Activated T-helper 1 cell treated with anti-CD3 and anti-CD28 coated beads, Interleukin-12 subunit alpha, Interleukin-12 subunit beta, Interleukin-2, Interleukin-4 antibody, amounts not matched to agents 30 ng/mL and 10 ng/mL and 1 ng/mL, durations not matched to agents 14 hours and 24 hours and 36 hours (primary cell): ENCODE results near the gene DCDC2C. TPM values are rescaled to one million over a fixed set of nuclear protein-coding genes. Genes with fewer than 3 reads are reported as not detected.

ENCODE experiments used
- DNase-seq: peaks from one replicate; pipeline ENCODE4 v3.0.0; 2021; ENCODE audit warnings: low spot score
- H3K27ac Mint-ChIP-seq: one replicate; pipeline ENCODE4 v1.8.0; 2021; ENCODE audit warnings: mild to moderate bottlenecking, mixed read lengths
- H3K27me3 Mint-ChIP-seq: one replicate; pipeline ENCODE4 v1.8.0; 2022; ENCODE audit warnings: mild to moderate bottlenecking, moderate library complexity, mixed read lengths; ENCODE audit not compliant: insufficient read depth
- H3K36me3 Mint-ChIP-seq: one replicate; pipeline ENCODE4 v1.8.0; 2021; ENCODE audit warnings: low read depth, mixed read lengths
- H3K4me1 Mint-ChIP-seq: one replicate; pipeline ENCODE4 v1.8.0; 2021; ENCODE audit warnings: low read depth, mixed read lengths
- H3K4me3 Mint-ChIP-seq: one replicate; pipeline ENCODE4 v1.8.0; 2021; ENCODE audit warnings: mild to moderate bottlenecking, moderate library complexity, mixed read lengths
- H3K9me3 Mint-ChIP-seq: one replicate; pipeline ENCODE4 v1.8.0; 2021; ENCODE audit warnings: mixed read lengths
- intact Hi-C: fragments of 100-400 bp; cut with micrococcal nuclease; formaldehyde crosslinking; loops from one replicate; pipeline ENCODE4 v1.15.1; 2024
- total RNA-seq: library from RNA; stranded (reverse); gene quantifications from 2 replicates; pipeline ENCODE4 v1.2.3, GENCODE V29; 2022

Gene DCDC2C
- total RNA-seq, 1 donor from 2014 or later: not detected

DNA sequence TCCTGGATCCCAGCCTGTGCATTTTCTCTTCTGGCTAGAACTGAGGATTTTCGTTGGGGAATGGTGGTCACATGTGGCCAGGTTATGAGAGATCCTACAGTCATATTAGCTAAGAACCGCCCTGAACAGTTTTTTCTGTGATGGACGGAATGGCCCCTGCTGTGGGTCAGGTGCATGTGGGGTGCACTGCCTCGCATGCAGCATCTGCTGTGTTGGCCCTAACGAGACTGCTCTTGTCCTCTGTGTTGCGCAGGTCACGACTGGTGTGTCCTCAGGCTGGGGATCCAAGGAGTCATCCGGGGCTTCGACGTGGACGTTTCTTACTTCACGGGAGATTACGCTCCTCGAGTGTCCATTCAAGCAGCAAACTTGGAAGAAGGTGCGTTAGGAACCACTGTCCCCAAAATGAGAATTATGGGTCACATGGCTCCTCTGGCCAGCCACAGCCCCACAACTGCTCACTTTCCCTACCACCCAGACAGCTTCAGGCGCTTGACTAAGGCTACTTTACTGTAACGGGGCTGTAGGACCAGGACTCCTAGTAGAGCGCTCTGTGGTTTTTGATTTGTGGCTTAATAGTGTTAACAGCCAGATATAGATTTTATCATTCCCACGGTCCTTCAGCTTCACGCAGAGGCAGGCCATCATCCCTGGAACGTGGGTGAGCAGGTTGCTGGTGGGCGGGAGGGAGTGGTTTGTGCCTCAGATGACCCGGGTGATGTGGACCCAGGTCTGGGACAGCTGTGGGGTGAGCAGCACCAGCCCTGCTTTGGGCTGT, 23.6 kb upstream of the DCDC2C start:
- no peak for DNase-seq
- H3K4me3 Mint-ChIP-seq: no peak overlapping the region
- intact Hi-C loops: no loop called here
- no peaks in the 10 kb centered on the region for H3K36me3 Mint-ChIP-seq
- H3K27ac Mint-ChIP-seq: no peak overlapping the region
- no peaks in the 10 kb centered on the region for H3K27me3 Mint-ChIP-seq
- H3K4me1 Mint-ChIP-seq: no peaks in the 10 kb centered on the region
- H3K9me3 Mint-ChIP-seq: no peaks in the 10 kb centered on the region

DNA sequence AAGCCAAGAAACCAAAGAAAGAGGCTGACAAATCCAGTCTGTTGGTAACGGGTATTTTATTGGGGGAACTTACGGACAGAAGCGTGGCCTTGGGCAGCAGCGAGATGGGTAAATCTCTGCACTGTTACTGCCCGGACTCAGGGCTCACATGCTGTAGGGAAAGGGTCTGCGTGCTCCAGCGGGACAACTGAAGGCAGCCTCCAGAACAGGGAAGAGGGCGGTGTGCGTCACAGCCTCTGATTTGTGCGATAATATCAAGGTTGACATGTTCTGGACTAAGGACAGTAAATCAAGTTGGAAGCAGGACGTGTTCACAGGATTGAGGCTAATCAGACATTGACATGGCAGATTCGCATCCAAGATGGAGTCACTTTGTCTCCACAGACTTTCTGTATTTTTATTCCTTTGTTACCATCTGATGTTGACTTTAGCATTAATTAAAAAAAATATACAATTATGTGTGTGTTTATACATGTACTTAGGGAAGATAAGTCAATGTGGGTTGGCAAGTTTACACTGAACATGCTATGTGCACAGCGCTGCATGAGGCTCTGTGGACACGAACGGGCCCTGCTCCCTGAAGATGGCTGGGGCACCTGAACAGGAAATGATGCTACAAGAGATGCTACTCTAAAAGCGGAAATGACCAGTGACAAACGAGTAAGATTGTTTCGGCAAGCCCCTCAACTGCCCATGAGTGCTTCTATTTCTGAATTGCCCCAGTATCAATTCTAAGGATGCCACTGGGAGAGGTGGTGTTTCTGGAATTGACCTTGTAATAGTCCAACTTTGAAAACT, 22.6 kb upstream of the DCDC2C start:
- H3K27ac Mint-ChIP-seq: no peak overlapping the region
- intact Hi-C loops: no loop called here
- no peaks in the 10 kb centered on the region for H3K4me1 Mint-ChIP-seq
- H3K36me3 Mint-ChIP-seq: no peaks in the 10 kb centered on the region
- H3K9me3 Mint-ChIP-seq: no peaks in the 10 kb centered on the region
- DNase-seq: no peak
- H3K4me3 Mint-ChIP-seq: no peak overlapping the region
- no peaks in the 10 kb centered on the region for H3K27me3 Mint-ChIP-seq

DNA sequence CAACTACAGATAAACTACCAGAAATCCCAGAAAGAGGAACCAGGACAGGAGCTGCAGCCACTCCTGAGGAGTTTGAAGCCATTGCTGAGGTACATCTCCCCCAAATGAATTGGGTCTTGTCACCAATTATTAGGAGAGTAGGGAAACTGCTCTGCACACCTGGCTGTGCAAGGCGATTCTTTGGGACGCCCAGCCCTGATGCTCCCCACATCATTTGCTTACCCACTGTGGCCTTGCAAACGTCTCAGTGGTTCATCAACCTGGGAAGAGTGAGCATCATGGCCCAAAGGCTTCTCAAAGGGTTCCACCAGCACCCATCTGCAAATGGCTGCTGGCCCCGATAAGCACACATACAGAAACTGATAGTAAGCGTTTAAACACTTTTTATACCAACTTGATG, 21.8 kb upstream of the DCDC2C start:
- Mint-ChIP-seq H3K36me3 (no peaks in the 10 kb centered on the region), H3K27ac (no peak overlapping the region), H3K4me1 (no peaks in the 10 kb centered on the region), H3K4me3 (no peak overlapping the region), H3K27me3 (no peaks in the 10 kb centered on the region), H3K9me3 (no peaks in the 10 kb centered on the region)
- intact Hi-C loops: no loop called here
- DNase-seq: no peak

DNA sequence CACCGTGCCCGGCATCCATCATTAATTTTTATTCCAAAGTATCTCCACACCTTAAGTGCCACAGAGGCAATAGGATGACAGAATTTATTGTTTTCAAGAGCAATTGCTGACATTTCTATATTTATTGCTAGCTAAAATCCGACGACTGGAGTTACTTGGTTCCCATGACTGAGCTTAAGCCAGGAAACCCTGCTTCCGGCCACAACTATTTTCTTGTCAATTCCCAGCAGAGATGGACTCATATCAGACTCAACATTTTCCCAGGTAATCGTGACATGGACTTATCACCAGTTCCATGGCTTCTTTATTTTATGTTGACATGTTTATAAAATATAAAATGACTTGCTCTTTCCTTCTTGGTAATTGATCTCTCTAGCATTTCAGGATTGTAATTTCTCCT, 20.6 kb upstream of the DCDC2C start:
- Mint-ChIP-seq H3K27me3 (no peaks in the 10 kb centered on the region), H3K4me1 (no peaks in the 10 kb centered on the region), H3K9me3 (no peaks in the 10 kb centered on the region), H3K4me3 (no peak overlapping the region), H3K27ac (no peak overlapping the region), H3K36me3 (no peaks in the 10 kb centered on the region)
- intact Hi-C loops: no loop called here
- no peak for DNase-seq

DNA sequence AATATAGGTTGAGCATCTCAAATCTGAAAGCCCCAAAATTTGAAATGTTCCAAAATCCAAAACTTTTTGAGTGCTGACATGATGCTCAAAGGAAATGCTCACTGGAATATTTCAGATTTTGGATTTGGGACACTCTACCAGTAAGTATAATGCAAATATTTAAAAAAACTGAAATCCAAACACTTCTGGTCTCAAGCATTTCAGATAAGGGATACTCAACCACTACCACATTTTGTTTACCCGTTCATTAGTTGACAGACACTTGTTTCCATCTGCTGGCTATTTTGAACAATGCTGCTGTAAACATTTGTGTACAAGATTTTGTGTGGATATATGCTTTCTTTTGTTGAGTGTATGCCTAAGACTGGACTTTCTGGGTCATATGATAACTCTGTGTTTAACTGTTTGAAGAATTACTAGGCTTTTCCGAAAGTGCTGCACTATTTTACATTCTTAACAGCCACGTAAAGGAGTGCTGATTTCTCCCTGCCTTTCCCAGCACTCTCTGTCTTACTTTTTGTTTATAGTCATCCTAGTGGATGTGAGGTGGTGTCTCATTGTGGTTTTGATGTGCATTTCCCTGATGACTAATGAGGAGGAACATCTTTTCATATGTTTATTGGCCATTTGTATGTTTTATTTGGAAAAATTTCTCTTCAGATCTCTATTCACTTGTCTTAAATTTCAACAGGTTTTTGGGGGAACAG, 19.5 kb upstream of the DCDC2C start:
- intact Hi-C loops: no loop called here
- no peak for DNase-seq

DNA sequence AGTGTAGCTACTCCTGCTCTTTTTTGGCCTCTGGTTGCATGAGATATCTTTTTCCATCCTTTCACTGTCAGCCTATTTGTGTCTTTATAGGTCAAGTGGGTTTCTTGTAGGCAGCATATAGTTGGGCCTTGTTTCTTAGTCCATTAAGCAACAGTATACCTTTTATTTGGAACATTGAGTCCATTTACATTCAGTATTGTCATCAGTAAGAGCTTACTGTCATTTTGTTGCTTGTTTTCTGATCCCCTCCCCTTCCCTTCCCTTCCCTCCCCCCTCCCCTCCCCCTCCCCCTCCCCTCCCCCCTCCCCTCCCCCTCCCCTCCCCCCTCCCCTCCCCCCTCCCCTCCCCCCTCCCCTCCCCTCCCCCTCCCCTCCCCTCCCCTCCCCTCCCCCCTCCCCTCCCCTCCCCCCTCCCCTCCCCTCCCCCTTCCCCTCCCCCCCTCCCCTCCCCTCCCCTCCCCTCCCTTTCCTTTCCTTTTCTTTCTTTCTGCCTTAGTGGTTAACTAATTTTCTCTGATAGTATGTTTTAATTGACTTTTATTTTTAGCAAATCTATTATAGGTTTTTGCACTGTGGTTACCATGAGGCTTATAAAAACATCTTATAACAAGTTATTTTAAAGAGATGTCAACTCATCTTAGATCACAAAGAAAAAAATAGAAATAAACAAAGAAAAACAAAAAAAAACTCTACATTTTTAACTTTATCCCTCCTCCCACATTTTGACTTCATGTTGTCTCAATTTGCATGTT, 13.2 kb upstream of the DCDC2C start:
- Mint-ChIP-seq H3K9me3 (peaks cover 4% of the 10 kb centered on the region), H3K27ac (no peak overlapping the region), H3K36me3 (no peaks in the 10 kb centered on the region), H3K4me3 (no peak overlapping the region), H3K27me3 (peaks cover 9% of the 10 kb centered on the region), H3K4me1 (no peaks in the 10 kb centered on the region)
- intact Hi-C loops: no loop called here
- DNase-seq: no peak

More for the DNA sequence above, 19.5 kb upstream of the DCDC2C start:
- Mint-ChIP-seq H3K9me3 (no peaks in the 10 kb centered on the region), H3K4me3 (no peak overlapping the region), H3K27ac (no peak overlapping the region), H3K27me3 (no peaks in the 10 kb centered on the region), H3K4me1 (no peaks in the 10 kb centered on the region), H3K36me3 (no peaks in the 10 kb centered on the region)

DNA sequence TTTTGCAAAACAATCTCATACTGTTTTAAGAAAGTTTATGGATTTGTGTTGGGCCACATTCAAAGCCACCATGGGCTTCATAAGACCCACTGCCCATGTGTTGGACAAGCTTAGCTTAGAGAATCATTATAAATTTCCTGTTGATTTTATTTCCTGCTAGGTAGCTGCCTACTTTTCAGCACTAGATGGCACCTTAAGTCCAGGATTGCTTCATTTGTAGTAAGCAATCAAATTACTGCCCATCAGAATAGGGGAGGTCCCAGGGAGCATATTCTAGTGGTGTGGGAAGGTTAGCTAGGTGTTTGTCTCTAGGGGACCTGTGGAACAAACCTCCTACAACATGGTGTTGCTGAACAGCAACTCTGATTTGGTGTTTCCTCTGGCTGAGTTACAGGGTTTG, 11.0 kb upstream of the DCDC2C start:
- intact Hi-C loops: no loop called here
- Mint-ChIP-seq H3K9me3 (peaks cover 4% of the 10 kb centered on the region), H3K36me3 (no peaks in the 10 kb centered on the region), H3K4me3 (no peak overlapping the region), H3K27ac (no peak overlapping the region), H3K27me3 (peaks cover 12% of the 10 kb centered on the region), H3K4me1 (no peaks in the 10 kb centered on the region)
- no peak for DNase-seq

DNA sequence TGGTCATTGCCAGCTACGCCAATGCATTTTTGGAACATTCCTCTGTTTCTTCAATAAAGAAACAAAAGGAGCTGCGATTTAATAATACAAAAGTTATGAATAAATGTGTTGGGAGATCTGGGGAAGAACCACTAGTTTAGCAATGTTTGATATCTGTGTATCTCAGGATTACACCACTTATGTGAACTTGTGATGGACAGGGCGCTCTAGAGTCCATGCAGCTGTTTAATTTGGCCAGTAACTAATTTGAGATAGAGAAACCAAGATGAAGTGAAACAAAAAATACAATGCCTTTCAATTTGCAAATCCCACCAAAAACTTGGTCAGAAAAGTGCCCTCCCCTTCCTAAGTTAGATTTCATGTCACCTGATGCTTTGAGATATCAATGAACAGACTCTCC, 6.8 kb upstream of the DCDC2C start:
- H3K36me3 Mint-ChIP-seq: no peaks in the 10 kb centered on the region
- H3K27ac Mint-ChIP-seq: no peak overlapping the region
- peaks cover 2% of the 10 kb centered on the region for H3K27me3 Mint-ChIP-seq
- no peaks in the 10 kb centered on the region for H3K4me1 Mint-ChIP-seq
- no peak for DNase-seq
- intact Hi-C loops: no loop called here
- no peak overlapping the region for H3K4me3 Mint-ChIP-seq
- no peaks in the 10 kb centered on the region for H3K9me3 Mint-ChIP-seq

DNA sequence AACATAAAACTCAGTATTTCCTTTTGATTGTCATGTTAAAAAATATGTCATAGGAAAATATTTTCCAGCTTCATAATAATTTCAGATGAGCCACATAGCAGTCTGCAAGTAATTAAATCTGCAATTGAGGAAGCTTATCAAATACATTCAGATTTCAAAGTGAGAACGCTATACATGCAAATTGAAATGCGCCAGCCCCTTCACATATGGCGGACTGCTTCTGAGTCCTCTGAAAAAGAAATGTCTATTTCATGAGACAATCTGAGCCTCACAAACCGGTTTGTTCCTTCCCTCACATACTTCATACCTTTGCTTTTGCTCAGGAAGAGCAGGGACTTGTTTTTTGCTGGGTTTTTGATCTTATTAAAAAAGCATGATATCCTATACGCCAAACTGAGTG, 2.3 kb upstream of the DCDC2C start:
- Mint-ChIP-seq H3K36me3 (no peaks in the 10 kb centered on the region), H3K27me3 (peaks cover 8% of the 10 kb centered on the region), H3K4me1 (no peaks in the 10 kb centered on the region), H3K27ac (no peak overlapping the region), H3K4me3 (no peak overlapping the region), H3K9me3 (no peaks in the 10 kb centered on the region)
- intact Hi-C loops: no loop called here
- no peak for DNase-seq

DNA sequence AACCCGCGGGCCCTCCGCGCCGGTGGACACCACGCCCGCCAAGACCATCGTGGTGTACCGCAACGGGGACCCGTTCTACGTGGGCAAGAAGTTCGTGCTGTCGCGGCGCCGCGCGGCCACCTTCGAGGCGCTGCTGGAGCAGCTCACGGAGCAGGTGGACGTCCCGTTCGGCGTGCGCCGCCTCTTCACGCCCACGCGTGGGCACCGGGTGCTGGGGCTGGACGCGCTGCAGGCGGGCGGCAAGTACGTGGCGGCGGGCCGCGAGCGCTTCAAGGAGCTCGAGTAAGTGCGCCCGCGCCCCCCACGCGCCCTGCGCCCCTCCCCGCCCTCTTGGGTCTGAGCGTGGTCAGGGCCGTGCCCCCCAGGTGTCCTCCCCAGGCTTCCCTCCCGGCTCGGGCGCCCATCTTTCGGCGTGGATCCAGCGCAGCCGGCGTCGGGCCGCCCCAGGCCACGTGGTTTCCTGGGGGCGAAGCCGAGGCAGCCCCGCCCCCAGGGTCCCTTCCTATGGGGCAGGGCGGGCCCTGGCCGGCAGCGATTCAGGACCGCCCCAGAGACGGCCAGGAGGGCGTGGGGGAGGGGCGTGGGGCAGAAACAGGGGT, 481 bp downstream of the DCDC2C start:
- Mint-ChIP-seq H3K27me3 (peaks cover 7% of the 10 kb centered on the region), H3K9me3 (no peaks in the 10 kb centered on the region), H3K4me1 (no peaks in the 10 kb centered on the region), H3K4me3 (no peak overlapping the region), H3K27ac (no peak overlapping the region), H3K36me3 (no peaks in the 10 kb centered on the region)
- no peak for DNase-seq
- intact Hi-C loops: no loop called here

DNA sequence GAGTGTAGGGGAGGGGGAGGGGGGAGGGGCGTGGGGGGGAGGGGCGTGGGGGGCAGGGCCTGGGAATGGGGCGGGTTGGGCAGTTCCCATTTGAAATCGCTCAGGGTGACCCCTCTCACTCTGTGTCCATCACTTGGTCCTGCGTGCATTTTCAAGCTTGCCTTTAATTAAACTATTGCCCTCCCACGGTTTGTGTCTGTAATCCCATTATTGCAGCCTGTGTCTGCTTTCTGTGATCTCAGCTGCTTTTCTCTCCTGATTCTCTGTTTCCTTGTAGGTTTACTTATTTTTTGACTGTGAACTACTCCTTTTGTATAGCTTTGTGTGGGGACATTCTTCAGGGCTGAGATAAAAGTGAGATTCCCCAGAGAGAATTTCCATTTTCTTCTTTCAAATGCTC, 1.3 kb downstream of the DCDC2C start:
- Mint-ChIP-seq H3K27me3 (peaks cover 7% of the 10 kb centered on the region), H3K27ac (no peak overlapping the region), H3K4me3 (no peak overlapping the region), H3K4me1 (no peaks in the 10 kb centered on the region), H3K9me3 (no peaks in the 10 kb centered on the region), H3K36me3 (no peaks in the 10 kb centered on the region)
- intact Hi-C loops: no loop called here
- DNase-seq: no peak

DNA sequence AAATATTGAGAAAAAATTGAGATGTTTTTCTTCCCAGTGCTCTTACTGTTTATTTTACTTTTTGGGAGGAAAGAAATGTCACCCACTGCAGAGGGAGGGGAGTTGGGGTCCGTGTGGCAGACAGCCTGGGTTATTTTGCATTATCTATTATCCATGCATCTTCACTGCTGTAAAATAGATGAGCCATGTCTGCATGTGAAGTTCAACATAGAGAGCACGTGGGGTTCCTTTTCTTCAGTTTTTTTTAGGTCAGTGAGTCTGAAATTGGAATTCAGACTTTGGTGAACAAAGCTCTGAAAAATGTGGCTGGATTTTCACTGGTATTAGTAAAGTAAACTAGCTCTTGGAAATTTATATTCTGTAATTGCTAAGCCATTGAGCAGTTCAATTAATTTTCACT, 2.4 kb downstream of the DCDC2C start:
- intact Hi-C loops: no loop called here
- Mint-ChIP-seq H3K27me3 (peaks cover 7% of the 10 kb centered on the region), H3K36me3 (no peaks in the 10 kb centered on the region), H3K4me3 (no peak overlapping the region), H3K9me3 (no peaks in the 10 kb centered on the region), H3K4me1 (no peaks in the 10 kb centered on the region), H3K27ac (no peak overlapping the region)
- no peak for DNase-seq
